ENCODE data around the gene HPS1. TPM values are rescaled to one million over a fixed set of nuclear protein-coding genes. Genes with fewer than 3 reads are reported as not detected.

HPS1 gene
- total and polyA plus RNA-seq, 10 of the 15 experiments (the other 5 are each of a cell fraction or from before 2014, with no cell fraction given): 27.1 to 138 (median 54.8) TPM

DNA sequence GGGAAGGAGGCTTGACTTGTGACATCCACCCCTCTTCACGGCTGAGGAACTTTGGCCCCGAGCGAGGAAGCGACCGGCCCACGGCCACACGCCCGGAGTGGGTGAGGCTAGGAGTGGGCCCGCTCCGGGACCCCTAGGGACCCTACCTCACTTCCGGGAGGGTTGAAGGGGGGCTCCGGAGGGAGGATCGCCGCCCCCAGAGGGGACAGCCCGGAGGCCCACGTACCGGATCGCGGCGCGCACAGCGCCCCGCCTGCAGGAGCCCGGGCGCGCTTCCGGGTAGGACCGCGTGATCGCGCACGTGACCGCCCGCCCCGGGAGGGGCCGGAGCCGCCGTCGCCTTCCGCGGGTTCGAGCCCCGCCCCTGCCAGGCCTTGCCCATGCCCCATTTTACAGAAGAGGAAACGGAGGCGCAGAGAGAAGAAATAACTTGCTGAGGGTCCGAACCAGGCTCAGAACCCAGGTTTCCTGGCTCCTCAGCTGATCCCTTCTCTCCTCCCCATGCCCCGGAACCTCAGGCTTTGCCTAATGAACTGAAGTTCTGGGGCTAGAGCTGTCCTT lies at the start of gene HPS1 (continued):
- TF ChIP-seq, protein P1, sequence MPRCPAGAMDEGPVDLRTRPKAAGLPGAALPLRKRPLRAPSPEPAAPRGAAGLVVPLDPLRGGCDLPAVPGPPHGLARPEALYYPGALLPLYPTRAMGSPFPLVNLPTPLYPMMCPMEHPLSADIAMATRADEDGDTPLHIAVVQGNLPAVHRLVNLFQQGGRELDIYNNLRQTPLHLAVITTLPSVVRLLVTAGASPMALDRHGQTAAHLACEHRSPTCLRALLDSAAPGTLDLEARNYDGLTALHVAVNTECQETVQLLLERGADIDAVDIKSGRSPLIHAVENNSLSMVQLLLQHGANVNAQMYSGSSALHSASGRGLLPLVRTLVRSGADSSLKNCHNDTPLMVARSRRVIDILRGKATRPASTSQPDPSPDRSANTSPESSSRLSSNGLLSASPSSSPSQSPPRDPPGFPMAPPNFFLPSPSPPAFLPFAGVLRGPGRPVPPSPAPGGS (IDR thresholded peaks at IDR 0.05; ENCODE audit: borderline replicate concordance, insufficient read depth, low read depth, low read length, poor library complexity, severe bottlenecking): peak; percentile 12
- TF ChIP-seq ZBTB4 (CRISPR knock-in tag; IDR thresholded peaks at IDR 0.05) (no peak), BCL11A (IDR thresholded peaks at IDR 0.05; ENCODE audit: low read depth, low read length) (no peak), PBX3 (IDR thresholded peaks at IDR 0.05; ENCODE audit: insufficient replicate concordance, low read depth, low read length) (no peak), GABPA (IDR thresholded peaks at IDR 0.05; ENCODE audit: low read depth) (peak; percentile 35; the same call in 1 of the 2 replicates), MEF2B (IDR thresholded peaks at IDR 0.05; ENCODE audit: partially characterized antibody, poor library complexity, severe bottlenecking) (peak; percentile 88), RAD21 (IDR thresholded peaks at IDR 0.05; ENCODE audit: insufficient read depth, low read depth, low read length) (no peak), REST (IDR thresholded peaks at IDR 0.05; ENCODE audit: low read depth, low read length) (no peak), YBX1 (IDR thresholded peaks at IDR 0.05) (no peak), RCOR1 (conservative IDR thresholded peaks at IDR 0.05; ENCODE audit: low read depth, low read length) (0 out of 2 replicates have a peak, but pooled peaks have one; percentile 58), E2F8 (IDR thresholded peaks at IDR 0.05; ENCODE audit: low read depth, partially characterized antibody) (no peak), SKIL (IDR thresholded peaks at IDR 0.05; ENCODE audit: low read depth, poor library complexity, severe bottlenecking) (no peak), POU2F2 (IDR thresholded peaks at IDR 0.05; ENCODE audit: borderline replicate concordance, low read depth, low read length) (peak; percentile 48; the same call in 1 of the 3 replicates)
